H9 (cell line): Measurements from ENCODE around the gene DGKH. TPM values are rescaled to one million over a fixed set of nuclear protein-coding genes. Genes with fewer than 3 reads are reported as not detected.

Experiments
- DNase-seq: peaks from one replicate; pipeline ENCODE4 v3.0.0-alpha.2; 2017
- H2AFZ ChIP-seq: one replicate; pipeline ENCODE4 v1.6.1; 2013; ENCODE audit warnings: mild to moderate bottlenecking, low read length, control low read depth, moderate library complexity
- H2AK5ac ChIP-seq: 2 replicates; pipeline ENCODE4 v1.6.1; 2013; ENCODE audit warnings: low read length, control low read depth, mixed read lengths; ENCODE audit not compliant: insufficient read length
- H2BK120ac ChIP-seq: one replicate; pipeline ENCODE4 v1.6.1; 2013; ENCODE audit warnings: low read depth, mild to moderate bottlenecking, low read length, control low read depth, inconsistent platforms; ENCODE audit not compliant: poor library complexity, severe bottlenecking
- H2BK12ac ChIP-seq: 2 replicates; pipeline ENCODE4 v1.6.1; 2013; ENCODE audit warnings: low read length, control low read depth, mixed read lengths, low read depth; ENCODE audit not compliant: insufficient read length
- H2BK15ac ChIP-seq: 2 replicates; pipeline ENCODE4 v1.6.1; 2013; ENCODE audit warnings: low read depth, low read length, control low read depth
- H2BK20ac ChIP-seq: one replicate; pipeline ENCODE4 v1.6.1; 2013; ENCODE audit warnings: low read depth, mild to moderate bottlenecking, low read length, control low read depth, inconsistent platforms; ENCODE audit not compliant: poor library complexity, severe bottlenecking
- H2BK5ac ChIP-seq: 2 replicates; pipeline ENCODE4 v1.6.1; 2013; ENCODE audit warnings: low read length, control low read depth, mixed read lengths; ENCODE audit not compliant: insufficient read length
- H3K14ac ChIP-seq: 2 replicates; pipeline ENCODE4 v1.6.1; 2013; ENCODE audit warnings: low read length, control low read depth; ENCODE audit not compliant: insufficient read depth
- H3K18ac ChIP-seq: 2 replicates; pipeline ENCODE4 v1.6.1; 2013; ENCODE audit warnings: low read depth, mild to moderate bottlenecking, mixed read lengths, low read length, control low read depth; ENCODE audit not compliant: insufficient read length
- H3K23ac ChIP-seq: 2 replicates; pipeline ENCODE4 v1.6.1; 2013; ENCODE audit warnings: low read length, control low read depth, mixed read lengths, low read depth; ENCODE audit not compliant: insufficient read length
- H3K23me2 ChIP-seq: 2 replicates; pipeline ENCODE4 v1.6.1; 2013; ENCODE audit warnings: low read depth, mild to moderate bottlenecking, mixed read lengths, low read length, control low read depth; ENCODE audit not compliant: insufficient read length, poor library complexity, severe bottlenecking
- H3K27ac ChIP-seq: 2 replicates; pipeline ENCODE4 v1.5.1; 2013; ENCODE audit warnings: low read length, control low read depth, mixed read lengths, low read depth; ENCODE audit not compliant: insufficient read length
- H3K27me3 ChIP-seq: 2 replicates; pipeline ENCODE4 v1.6.1; 2013; ENCODE audit warnings: low read length, control low read depth, inconsistent platforms; ENCODE audit not compliant: insufficient read depth
- H3K4ac ChIP-seq: 2 replicates; pipeline ENCODE4 v1.6.1; 2013; ENCODE audit warnings: low read depth, mild to moderate bottlenecking, control low read depth, inconsistent platforms, low read length, moderate library complexity
- H3K4me1 ChIP-seq: 2 replicates; pipeline ENCODE4 v1.6.1; 2013; ENCODE audit warnings: low read length, control low read depth, inconsistent platforms; ENCODE audit not compliant: insufficient read depth
- H3K4me2 ChIP-seq: 2 replicates; pipeline ENCODE4 v1.6.1; 2013; ENCODE audit warnings: low read length, control low read depth, mixed read lengths; ENCODE audit not compliant: insufficient read length, insufficient read depth
- H3K56ac ChIP-seq: 2 replicates; pipeline ENCODE4 v1.6.1; 2013; ENCODE audit warnings: low read depth, mild to moderate bottlenecking, mixed read lengths, low read length, control low read depth; ENCODE audit not compliant: insufficient read length
- H3K79me1 ChIP-seq: 2 replicates; pipeline ENCODE4 v1.6.1; 2013; ENCODE audit warnings: low read depth, mild to moderate bottlenecking, moderate library complexity, low read length, control low read depth, inconsistent platforms; ENCODE audit not compliant: insufficient read depth, poor library complexity, severe bottlenecking
- H3K79me2 ChIP-seq: 2 replicates; pipeline ENCODE4 v1.6.1; 2013; ENCODE audit warnings: low read length, control low read depth, inconsistent platforms; ENCODE audit not compliant: insufficient read depth
- H3K9ac ChIP-seq: 2 replicates; pipeline ENCODE4 v1.6.1; 2013; ENCODE audit warnings: low read length, control low read depth, mixed read lengths; ENCODE audit not compliant: insufficient read length; ENCODE audit errors: extremely low read depth
- H3K9me3 ChIP-seq: one replicate; pipeline ENCODE4 v1.6.1; 2013; ENCODE audit warnings: low read depth, low read length, inconsistent platforms; ENCODE audit not compliant: control insufficient read depth
- H3T11ph ChIP-seq: one replicate; pipeline ENCODE4 v1.6.1; 2013; ENCODE audit warnings: mild to moderate bottlenecking, low read length, control low read depth, inconsistent platforms
- H4K20me1 ChIP-seq: one replicate; pipeline ENCODE4 v1.6.1; 2013; ENCODE audit not compliant: control insufficient read depth, insufficient read length, insufficient read depth
- H4K5ac ChIP-seq: 2 replicates; pipeline ENCODE4 v1.6.1; 2013; ENCODE audit warnings: low read depth, mild to moderate bottlenecking, mixed read lengths, low read length, control low read depth; ENCODE audit not compliant: insufficient read length
- H4K8ac ChIP-seq: replicated peaks from 2 replicates; pipeline ENCODE4 v1.6.1; 2013; ENCODE audit warnings: low read length, control low read depth, mixed read lengths, low read depth; ENCODE audit not compliant: insufficient read length
- H4K91ac ChIP-seq: 2 replicates; pipeline ENCODE4 v1.6.1; 2013; ENCODE audit warnings: low read depth, mild to moderate bottlenecking, moderate library complexity, mixed read lengths, low read length, control low read depth; ENCODE audit not compliant: insufficient read length
- H3K27ac Mint-ChIP-seq, 3 experiments: 2 replicates in 2 of 3; 3 replicates in 1 of 3; pipeline ENCODE4 v1.8.0; 2020 to 2021; ENCODE audit warnings: mixed read lengths in 3 of 3, mild to moderate bottlenecking in 1 of 3, moderate library complexity in 1 of 3
- H3K27me3 Mint-ChIP-seq: 2 replicates; pipeline ENCODE4 v1.8.0; 2021; ENCODE audit warnings: low read depth, mild to moderate bottlenecking, moderate library complexity, mixed read lengths
- H3K36me3 Mint-ChIP-seq, 3 experiments: 2 replicates in 2 of 3; 3 replicates in 1 of 3; pipeline ENCODE4 v1.8.0; 2020 to 2021; ENCODE audit warnings: low read depth in 3 of 3, mixed read lengths in 3 of 3; ENCODE audit not compliant: insufficient read depth in 1 of 3
- H3K4me1 Mint-ChIP-seq, 2 experiments: 2 replicates each; pipeline ENCODE4 v1.8.0; 2020; ENCODE audit warnings: mixed read lengths in 2 of 2
- H3K4me3 Mint-ChIP-seq, 2 experiments: 2 replicates in 1 of 2; 3 replicates in 1 of 2; pipeline ENCODE4 v1.8.0; 2020 to 2021; ENCODE audit warnings: mild to moderate bottlenecking in 2 of 2, mixed read lengths in 2 of 2, moderate library complexity in 1 of 2
- H3K9me3 Mint-ChIP-seq, 2 experiments: 2 replicates in 1 of 2; 3 replicates in 1 of 2; pipeline ENCODE4 v1.8.0; 2020; ENCODE audit warnings: mild to moderate bottlenecking in 2 of 2, mixed read lengths in 2 of 2, moderate library complexity in 1 of 2
- CTCF ChIP-seq: fragments of 200-600 bp; sonication (generic); conservative IDR thresholded peaks from 3 replicates; pipeline ENCODE4 v1.8.0; 2021; ENCODE audit warnings: antibody characterized with exemption, mild to moderate bottlenecking
- WGBS: extraction: QIAGEN DNeasy Blood & Tissue Kit; methylation state at CpG from one replicate; pipeline ENCODE4 v1.1.7; 2013; ENCODE audit warnings: missing lambda C conversion rate, low lambda C conversion rate, mixed read lengths; ENCODE audit not compliant: insufficient read length; ENCODE audit errors: extremely low coverage; 5-methylcytosine and 5-hydroxymethylcytosine counted together
- total RNA-seq: library from RNA; stranded (reverse); gene quantifications from 2 replicates; pipeline ENCODE4 v1.2.1, GENCODE V29; 2021

DGKH gene
- total RNA-seq, 1 experiment from 2014 or later = 8.6 TPM

- Histone ChIP-seq H4K91ac (no peak overlapping the region), H2BK5ac (no peak overlapping the region), H3K14ac (no peak overlapping the region), H3K23ac (no peak overlapping the region), H2AFZ (no peak overlapping the region), H3K27me3 (no peaks in the 10 kb centered on the region), H2BK120ac (no peak overlapping the region), H4K5ac (no peak overlapping the region), H3K18ac (no peak overlapping the region), H3T11ph (no peak overlapping the region), H3K79me1 (no peaks in the 10 kb centered on the region), H3K9ac (no peak overlapping the region), H3K23me2 (no peaks in the 10 kb centered on the region), H3K4me1 (no peaks in the 10 kb centered on the region), H3K9me3 (no peaks in the 10 kb centered on the region), H3K79me2 (no peaks in the 10 kb centered on the region), H2AK5ac (no peak overlapping the region), H2BK20ac (no peak overlapping the region), H4K20me1 (no peaks in the 10 kb centered on the region), H4K8ac (no peak overlapping the region), H2BK15ac (no peak overlapping the region), H2BK12ac (no peak overlapping the region), H3K27ac (no peak overlapping the region), H3K4ac (no peak overlapping the region), H3K4me2 (no peak overlapping the region), H3K56ac (no peak overlapping the region)
- WGBS = no CpG with 5 or more reads among the region's 2 CpGs
- H3K27me3 Mint-ChIP-seq = no peaks in the 10 kb centered on the region; the same call in 1 of the 2 replicates
- H3K4me1 Mint-ChIP-seq = no peaks in the 10 kb centered on the region
- no peaks in the 10 kb centered on the region for H3K36me3 Mint-ChIP-seq
- TF ChIP-seq CTCF = no peak
- H3K9me3 Mint-ChIP-seq = no peaks in the 10 kb centered on the region
- H3K27ac Mint-ChIP-seq = peak overlapping the region in 1 of 3 experiments; percentile 44; a peak in 1 of 7 replicates
- H3K4me3 Mint-ChIP-seq = no peak overlapping the region
- DNase-seq = no peak
Measured at GRCh38 chr13:42247883-42248282, 199.4 kb downstream of the DGKH start.
